GM18520 (cell line): ENCODE results near the gene PARVG.
"Not testable (repeated sequence)": the region's sequence is repeated elsewhere in the genome, so short reads cannot be mapped to it uniquely, and the experiment has no call there.

Experiments
- ATAC-seq: cut with Tn5 transposase; IDR thresholded peaks from one replicate; pipeline ENCODE4 v1.9.1; 2021; ENCODE audit not compliant: unreplicated experiment

Gene PARVG

GRCh38 chr22:44241121-44241520, 60.4 kb downstream of the PARVG start:
- ATAC-seq: not testable (repeated sequence)

GRCh38 chr22:44242946-44243724, 62.4 kb downstream of the PARVG start:
- ATAC-seq: no peak

GRCh38 chr22:44243761-44244160, 63.0 kb downstream of the PARVG start:
- no peak for ATAC-seq

DNA sequence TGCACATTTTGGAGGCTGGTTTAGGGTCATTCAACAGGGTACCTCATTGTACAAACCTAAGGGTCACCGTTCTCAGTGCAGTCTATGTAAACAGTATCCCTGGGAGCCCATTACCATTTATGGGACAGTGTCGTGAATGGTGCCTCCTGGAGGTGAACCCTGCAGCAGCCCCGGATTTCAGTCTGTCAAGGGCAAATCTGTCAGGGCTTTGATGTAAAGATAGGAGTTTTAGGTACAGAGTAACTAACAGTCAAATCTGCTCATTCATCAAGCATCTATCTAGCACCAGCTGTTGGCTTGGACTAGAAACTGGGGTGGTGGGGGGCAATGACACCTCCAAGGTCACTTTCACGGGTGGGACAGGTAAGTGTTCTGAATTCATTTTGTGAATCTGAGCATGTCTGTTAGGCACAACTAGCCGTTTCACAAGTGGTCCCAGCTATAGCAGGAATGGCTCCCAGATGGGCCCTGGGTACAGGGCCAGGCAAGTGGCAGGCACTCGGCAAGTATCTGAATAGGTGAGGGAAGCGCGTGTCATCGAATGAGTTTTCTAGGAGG, 63.6 kb downstream of the PARVG start:
- no peak for ATAC-seq

DNA sequence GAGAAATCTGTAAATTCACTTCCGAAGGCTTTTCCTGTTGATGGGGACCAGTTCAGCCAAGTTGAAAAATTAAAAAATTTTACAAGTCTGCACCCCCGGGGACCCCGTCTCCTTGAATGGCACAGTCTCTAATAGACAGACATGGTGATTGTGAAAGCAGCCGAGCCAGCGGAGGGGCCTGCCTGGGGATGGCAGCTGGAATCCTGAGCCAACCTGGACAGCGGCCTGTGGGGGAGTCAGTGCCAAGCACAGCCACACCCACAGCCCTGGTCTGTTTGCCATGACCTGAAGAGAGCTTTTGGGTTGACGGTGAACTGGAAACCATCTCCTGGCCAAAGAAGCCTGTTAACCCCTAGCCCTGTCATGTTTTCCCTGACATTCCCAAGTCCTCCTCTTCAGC, 64.7 kb downstream of the PARVG start:
- ATAC-seq: no peak

DNA sequence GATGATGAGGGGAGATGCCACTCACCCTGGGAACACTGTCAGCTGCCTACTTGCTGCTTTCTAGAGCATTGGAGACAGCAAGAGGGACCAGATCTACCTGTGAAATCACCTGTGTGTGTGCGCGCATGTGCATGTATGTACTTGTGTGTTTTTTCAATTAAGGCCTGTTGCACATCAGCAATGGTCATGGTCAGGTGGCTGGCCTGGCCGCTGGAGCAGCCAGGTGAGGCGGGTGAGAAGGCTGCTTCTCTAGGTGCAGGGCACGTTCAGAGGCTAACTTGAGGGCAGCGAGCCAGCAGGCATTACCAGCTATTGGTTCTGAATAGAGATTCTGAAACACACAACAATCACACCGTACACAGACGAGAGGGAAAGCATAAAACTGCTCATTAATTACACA, 65.1 kb downstream of the PARVG start:
- ATAC-seq: no peak

DNA sequence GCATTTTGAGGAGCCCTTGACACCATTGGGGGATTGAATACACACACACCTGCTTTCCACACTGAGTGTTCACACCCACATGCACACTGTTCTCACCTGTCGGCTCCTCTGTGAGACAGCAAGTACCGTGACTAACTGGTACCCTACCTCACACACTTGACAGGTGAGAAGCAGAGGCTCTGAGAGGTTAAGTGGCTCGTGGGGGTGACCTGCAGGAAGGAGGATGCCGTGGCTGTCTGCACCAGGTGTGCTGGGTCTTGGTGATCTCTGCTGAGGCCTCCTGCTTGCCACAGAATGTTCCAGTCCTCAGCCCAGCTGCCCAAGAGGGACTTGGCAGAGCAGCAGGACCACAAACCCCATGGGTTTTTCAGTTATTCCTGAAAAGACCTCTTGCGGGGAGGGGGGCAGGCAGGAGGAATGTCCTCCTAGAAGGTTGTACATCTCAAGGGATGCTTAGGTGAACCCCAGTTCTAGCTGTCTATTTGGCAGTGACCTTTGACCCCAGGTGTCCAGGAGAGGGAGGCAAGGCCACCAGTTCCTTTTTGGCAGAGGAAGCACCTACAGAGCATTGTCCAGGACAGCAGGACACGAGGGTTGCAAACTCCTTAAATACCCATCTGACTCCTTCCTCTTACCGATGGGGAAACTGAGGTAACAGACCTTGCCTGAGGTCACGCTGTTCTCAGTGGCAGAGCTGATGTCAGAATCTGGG, 66.0 kb downstream of the PARVG start:
- ATAC-seq: no peak

GRCh38 chr22:44247346-44247745, 66.6 kb downstream of the PARVG start:
- no peak for ATAC-seq

DNA sequence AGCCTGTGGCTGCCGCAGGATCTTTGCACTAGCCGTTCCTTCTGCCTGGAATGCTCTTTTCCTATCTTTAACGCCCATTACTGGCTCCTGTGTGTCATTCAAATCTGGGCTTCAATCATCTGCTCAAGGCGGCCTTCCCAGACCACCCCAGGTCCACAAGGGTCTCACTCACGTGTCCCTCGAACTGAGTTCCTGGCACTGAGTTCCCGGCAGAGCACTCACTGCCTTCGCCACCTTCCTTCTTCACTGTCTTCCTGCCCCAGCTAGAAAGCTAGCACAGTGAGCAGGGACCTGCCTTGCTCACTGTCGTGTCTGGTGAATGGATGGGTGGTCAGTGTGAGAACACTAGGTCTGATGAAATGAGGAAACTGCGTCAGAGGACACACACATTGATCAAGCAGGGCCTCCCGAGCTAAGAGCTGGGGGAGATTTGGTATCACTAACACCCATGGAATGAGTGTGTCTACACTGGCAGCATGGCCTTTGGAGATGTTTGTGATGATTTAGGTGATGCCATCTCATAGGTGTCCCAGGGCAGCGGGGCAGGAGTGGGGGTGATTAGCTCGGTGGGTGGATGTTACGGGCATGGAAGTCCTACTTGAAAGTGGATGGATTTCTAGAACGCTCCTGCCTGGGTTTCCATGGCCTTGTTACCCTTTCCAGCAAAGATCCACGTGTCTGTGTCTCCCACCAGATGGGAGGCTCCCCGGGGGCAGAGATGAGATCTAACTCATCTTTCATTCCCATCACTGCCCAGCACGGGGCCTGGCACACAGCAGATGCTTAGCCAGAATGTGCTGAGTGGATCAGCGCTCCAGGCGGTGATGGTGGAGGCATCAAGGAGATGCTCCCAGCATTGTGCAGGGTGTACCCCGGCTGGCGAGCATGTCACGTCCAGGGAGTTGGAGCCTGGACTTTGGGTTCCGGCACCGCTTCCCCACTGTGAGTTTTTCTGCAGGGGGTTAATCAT, 67.5 kb downstream of the PARVG start:
- ATAC-seq: no peak

DNA sequence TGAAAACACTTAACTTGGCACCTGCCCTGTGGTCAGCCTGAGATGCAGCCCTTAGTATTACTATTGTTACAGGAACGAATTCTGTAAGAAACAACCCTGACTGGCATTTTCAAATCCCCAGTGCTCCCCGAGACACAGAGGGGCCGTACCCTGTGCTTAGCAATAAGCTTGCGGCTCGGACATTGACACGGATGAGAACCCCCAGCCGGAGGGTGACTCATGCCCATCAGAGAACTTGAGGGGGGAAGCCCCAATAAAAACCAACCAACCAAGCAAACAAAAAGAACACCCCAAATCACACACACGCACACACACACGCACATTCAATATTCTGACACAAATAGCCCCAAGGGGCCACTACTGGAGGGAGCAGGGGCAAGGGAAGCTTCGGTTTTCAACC, 68.2 kb downstream of the PARVG start:
- ATAC-seq: no peak

GRCh38 chr22:44249376-44250147, 68.8 kb downstream of the PARVG start:
- no peak for ATAC-seq

DNA sequence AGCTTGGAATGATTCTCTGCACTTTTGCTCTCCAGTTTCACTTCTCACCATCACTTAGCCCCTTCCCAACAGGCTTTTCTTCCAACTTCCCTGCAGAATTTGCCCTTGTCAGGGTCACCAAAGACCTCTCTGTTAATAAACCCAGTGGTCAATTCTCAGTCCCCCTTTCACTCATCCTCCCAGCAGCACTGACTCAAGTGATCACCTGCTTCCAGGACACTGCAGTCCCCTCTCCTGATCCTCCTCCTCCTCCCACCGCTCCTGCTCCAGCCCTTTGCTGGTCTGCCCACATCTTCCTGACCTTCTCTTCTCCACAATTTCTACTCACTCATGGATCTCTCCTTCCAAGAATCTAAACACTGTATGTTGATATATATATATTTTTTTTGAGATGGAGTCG, 74.1 kb downstream of the PARVG start:
- ATAC-seq: no peak

DNA sequence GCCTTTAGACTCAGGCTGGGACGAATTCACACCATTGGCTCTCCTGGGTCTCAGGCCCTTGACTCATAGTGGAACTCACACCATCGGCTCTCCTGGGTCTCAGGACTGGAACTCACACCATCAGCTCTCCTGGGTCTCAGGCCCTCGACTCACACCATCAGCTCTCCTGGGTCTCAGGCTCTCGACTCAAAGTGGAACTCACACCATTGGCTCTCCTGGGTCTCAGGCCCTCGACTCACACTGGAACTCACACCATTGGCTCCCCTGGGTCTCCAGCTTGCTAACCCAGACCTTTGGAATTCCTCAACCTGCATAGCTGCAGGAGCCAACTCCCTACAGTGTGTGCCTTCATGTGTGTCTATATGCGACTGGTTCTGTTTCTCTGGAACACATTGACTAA, 75.4 kb downstream of the PARVG start:
- ATAC-seq: no peak

- no peak for ATAC-seq
These were observed 76.1 kb downstream of the PARVG start for GRCh38 chr22:44256556-44257485.
